AG04450 (cell line): Measurements from ENCODE around the gene TLL2. TPM values are rescaled to one million over a fixed set of nuclear protein-coding genes. Genes with fewer than 3 reads are reported as not detected.
"Not testable (repeated sequence)": the region's sequence is repeated elsewhere in the genome, so short reads cannot be mapped to it uniquely, and the experiment has no call there.

ENCODE experiments used
- CTCF ChIA-PET: fragments of 300-600, 350-600 bp; formaldehyde crosslinking; extraction: SDS; loops from one replicate; lab custom pipeline; 2022; ENCODE audit warnings: antibody characterized with exemption, inconsistent platforms; lab: Charles Lee
- POLR2A ChIA-PET: fragments of 350-600 bp; formaldehyde crosslinking; extraction: SDS; loops from one replicate; lab custom pipeline; 2021; ENCODE audit warnings: antibody characterized with exemption, inconsistent platforms; lab: Yijun Ruan, JAX
- DNase-seq: peaks from one replicate; pipeline ENCODE4 v3.0.0-alpha.2; 2011; ENCODE audit warnings: low read depth, low spot score
- H3K27ac ChIP-seq: one replicate; pipeline ENCODE4 v1.5.1; 2012; ENCODE audit warnings: low read depth, low read length, control low read depth
- H3K27me3 ChIP-seq: one replicate; pipeline ENCODE4 v1.6.0; 2012; ENCODE audit warnings: low read length; ENCODE audit not compliant: control insufficient read depth, insufficient read depth
- H3K4me3 ChIP-seq: 2 replicates; pipeline ENCODE4 v1.5.1; 2011; ENCODE audit warnings: mild to moderate bottlenecking, low read depth, low read length, control low read depth
- H3K9me3 ChIP-seq: 2 replicates; pipeline ENCODE4 v1.5.1; 2012; ENCODE audit warnings: low read length; ENCODE audit not compliant: control insufficient read depth, insufficient read depth
- CTCF ChIP-seq: IDR thresholded peaks from 2 replicates; pipeline ENCODE4 v1.5.1; 2011; ENCODE audit warnings: low read depth, low read length, control low read depth, inconsistent platforms
- polyA plus RNA-seq: library from polyadenylated mRNA; depleted of rRNA; stranded (reverse); fragments of >200 nt; gene quantifications from 2 replicates; pipeline ENCODE4 v1.2.3, GENCODE V29; 2011

Gene TLL2
- polyA plus RNA-seq, 1 experiment: 0.01 TPM

- POLR2A ChIA-PET: no interaction called here
- CTCF ChIA-PET: interaction anchor here (0.6 to 1.5 kb wide), 2 partner anchors 42 to 213 kb away, joined by 3 to 7 read pairs; partner anchors contain the start of gene TLL2
- Histone ChIP-seq H3K27ac (no peak overlapping the region), H3K4me3 (no peak overlapping the region), H3K9me3 (no peaks in the 10 kb centered on the region), H3K27me3 (no peaks in the 10 kb centered on the region)
- TF ChIP-seq CTCF: no peak
- no peak for DNase-seq
These were observed 41.6 kb upstream of the TLL2 start for GRCh38 chr10:96555330-96555729.

GRCh38 chr10:96548589-96548988 lies 34.9 kb upstream of the TLL2 start:
- CTCF ChIA-PET: no interaction called here

GRCh38 chr10:96545558-96545957 lies 31.8 kb upstream of the TLL2 start:
- H3K9me3 ChIP-seq, POLR2A ChIA-PET, H3K4me3 ChIP-seq, H3K27ac ChIP-seq, DNase-seq, H3K27me3 ChIP-seq: not testable (repeated sequence)
- CTCF ChIA-PET: interaction anchor here (2.6 kb wide), 1 partner anchor 31 kb away, joined by 15 read pairs; the partner anchor contains the start of gene TLL2

More at GRCh38 chr10:96548589-96548988, 34.9 kb upstream of the TLL2 start:
- POLR2A ChIA-PET: no interaction called here
- H3K4me3 ChIP-seq: no peak overlapping the region
- no peak for DNase-seq
- TF ChIP-seq CTCF: no peak
- H3K9me3 ChIP-seq: no peaks in the 10 kb centered on the region
- no peaks in the 10 kb centered on the region for H3K27me3 ChIP-seq
- H3K27ac ChIP-seq: no peak overlapping the region

- no peaks in the 10 kb centered on the region for H3K9me3 ChIP-seq
- no peak for DNase-seq
- TF ChIP-seq CTCF: no peak
- no peak overlapping the region for H3K27ac ChIP-seq
- CTCF ChIA-PET: no interaction called here
- H3K4me3 ChIP-seq: no peak overlapping the region
- no peaks in the 10 kb centered on the region for H3K27me3 ChIP-seq
- POLR2A ChIA-PET: interaction anchor here (0.6 kb wide), 1 partner anchor 499 kb away, joined by 5 read pairs; no protein-coding TSS in a partner anchor
These were observed 28.2 kb upstream of the TLL2 start for GRCh38 chr10:96541921-96542320.

GRCh38 chr10:96540240-96540639 lies 26.5 kb upstream of the TLL2 start:
- Histone ChIP-seq H3K27ac (no peak overlapping the region), H3K4me3 (no peak overlapping the region), H3K27me3 (no peaks in the 10 kb centered on the region), H3K9me3 (no peaks in the 10 kb centered on the region)
- DNase-seq: no peak
- CTCF ChIA-PET: interaction anchor here (0.6 kb wide), 1 partner anchor 472 kb away, joined by 3 read pairs; no protein-coding TSS in a partner anchor
- no peak for TF ChIP-seq CTCF
- POLR2A ChIA-PET: no interaction called here

GRCh38 chr10:96538683-96539082 lies 25.0 kb upstream of the TLL2 start:
- ChIA-PET POLR2A (no interaction called here), CTCF (interaction anchor here (1.4 kb wide), 1 partner anchor 25 kb away, joined by 7 read pairs; the partner anchor contains the start of gene TLL2)
- no peak overlapping the region for H3K27ac ChIP-seq
- H3K27me3 ChIP-seq: no peaks in the 10 kb centered on the region
- DNase-seq: no peak
- TF ChIP-seq CTCF: no peak
- H3K4me3 ChIP-seq: no peak overlapping the region
- no peaks in the 10 kb centered on the region for H3K9me3 ChIP-seq
